ENCODE data around the gene CPNE9.
"Not testable (repeated sequence)": the region's sequence is repeated elsewhere in the genome, so short reads cannot be mapped to it uniquely, and the experiment has no call there.

DNA sequence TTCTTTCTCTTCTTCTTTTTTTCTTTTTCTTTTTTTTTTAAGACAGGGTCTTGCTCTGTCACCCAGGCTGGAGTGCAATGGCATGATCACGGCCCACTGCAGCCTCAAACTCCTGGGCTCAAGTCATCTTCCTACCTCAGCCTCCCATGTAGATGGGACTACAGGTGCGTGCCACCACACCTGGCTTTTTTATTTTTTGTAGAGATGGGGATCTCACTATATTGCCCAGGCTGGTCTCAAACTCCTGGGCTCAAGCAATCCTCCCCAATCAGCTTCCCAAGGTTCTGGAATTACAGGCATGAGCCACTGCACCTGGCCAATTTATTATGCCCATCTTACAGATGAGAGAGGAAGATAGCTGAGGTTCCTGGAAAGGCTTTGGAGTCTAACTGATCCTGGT, 67.4 kb downstream of the CPNE9 start:
- TF ChIP-seq, protein P1, sequence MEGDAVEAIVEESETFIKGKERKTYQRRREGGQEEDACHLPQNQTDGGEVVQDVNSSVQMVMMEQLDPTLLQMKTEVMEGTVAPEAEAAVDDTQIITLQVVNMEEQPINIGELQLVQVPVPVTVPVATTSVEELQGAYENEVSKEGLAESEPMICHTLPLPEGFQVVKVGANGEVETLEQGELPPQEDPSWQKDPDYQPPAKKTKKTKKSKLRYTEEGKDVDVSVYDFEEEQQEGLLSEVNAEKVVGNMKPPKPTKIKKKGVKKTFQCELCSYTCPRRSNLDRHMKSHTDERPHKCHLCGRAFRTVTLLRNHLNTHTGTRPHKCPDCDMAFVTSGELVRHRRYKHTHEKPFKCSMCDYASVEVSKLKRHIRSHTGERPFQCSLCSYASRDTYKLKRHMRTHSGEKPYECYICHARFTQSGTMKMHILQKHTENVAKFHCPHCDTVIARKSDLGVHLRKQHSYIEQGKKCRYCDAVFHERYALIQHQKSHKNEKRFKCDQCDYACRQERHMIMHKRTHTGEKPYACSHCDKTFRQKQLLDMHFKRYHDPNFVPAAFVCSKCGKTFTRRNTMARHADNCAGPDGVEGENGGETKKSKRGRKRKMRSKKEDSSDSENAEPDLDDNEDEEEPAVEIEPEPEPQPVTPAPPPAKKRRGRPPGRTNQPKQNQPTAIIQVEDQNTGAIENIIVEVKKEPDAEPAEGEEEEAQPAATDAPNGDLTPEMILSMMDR (IDR thresholded peaks at IDR 0.05; ENCODE audit: low read depth, low read length) = not testable (repeated sequence)
- not testable (repeated sequence) for TF ChIP-seq EZH2phosphoT487 (IDR thresholded peaks at IDR 0.05; ENCODE audit: low read depth)

Data from OCI-LY3 (cell line).